IPS-NIHi11 (cell line): ENCODE results near the gene DNPH1.

ENCODE experiments used
- DNase-seq: peaks from one replicate; pipeline ENCODE4 v3.0.0; 2012; ENCODE audit warnings: mixed read lengths, low spot score

Gene DNPH1

DNA sequence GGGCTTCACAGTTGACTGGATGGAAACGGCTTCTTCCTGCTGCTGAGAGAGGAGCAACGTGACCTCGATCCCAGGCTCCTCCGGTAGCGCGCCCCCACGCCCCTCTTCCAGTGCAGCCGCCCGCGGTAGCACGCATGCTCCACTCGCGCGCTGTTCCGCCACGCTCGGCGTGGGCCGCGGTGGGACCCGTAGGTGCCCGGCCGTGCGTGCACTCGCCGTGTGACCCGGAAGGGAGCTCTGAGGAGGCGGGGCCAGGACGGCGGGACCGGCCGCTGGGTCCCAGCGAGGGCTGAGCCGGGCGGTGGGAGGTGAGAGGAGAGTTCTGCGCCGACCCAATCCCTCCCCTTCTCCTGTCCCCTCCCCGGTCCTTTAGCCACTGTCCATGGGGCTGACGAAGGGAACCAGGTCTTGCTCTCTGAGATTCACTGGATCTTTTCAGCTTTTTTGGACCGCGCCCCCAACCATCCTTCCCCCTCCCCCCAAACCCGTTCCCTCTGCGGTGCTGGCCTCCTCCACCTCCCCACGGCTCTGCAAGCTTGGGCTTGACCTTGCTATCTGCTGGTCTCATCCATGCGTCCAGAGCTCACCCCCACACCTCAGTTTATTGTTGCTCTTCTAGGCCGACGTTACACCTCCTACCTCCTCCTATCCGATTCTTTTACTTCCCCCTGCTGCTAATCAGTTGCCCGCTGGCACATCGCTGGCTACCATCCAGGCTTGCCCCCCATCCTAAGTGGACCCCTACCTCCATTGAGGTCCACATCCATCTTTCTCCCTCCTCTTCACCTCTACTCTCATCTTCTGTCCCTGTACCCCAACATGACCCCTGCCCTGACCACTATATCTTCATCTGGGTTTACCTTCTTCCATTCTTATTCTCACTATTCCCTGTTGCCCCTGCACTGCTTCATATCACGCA lies 47.1 kb downstream of the DNPH1 start, which contains the start of gene CUL9:
CUL9 (plus strand) TSS at position 255 of the 919 bp plus-strand sequence. CDS start 2,115 bp downstream, outside the sequence.
- peak; percentile 86 for DNase-seq

DNA sequence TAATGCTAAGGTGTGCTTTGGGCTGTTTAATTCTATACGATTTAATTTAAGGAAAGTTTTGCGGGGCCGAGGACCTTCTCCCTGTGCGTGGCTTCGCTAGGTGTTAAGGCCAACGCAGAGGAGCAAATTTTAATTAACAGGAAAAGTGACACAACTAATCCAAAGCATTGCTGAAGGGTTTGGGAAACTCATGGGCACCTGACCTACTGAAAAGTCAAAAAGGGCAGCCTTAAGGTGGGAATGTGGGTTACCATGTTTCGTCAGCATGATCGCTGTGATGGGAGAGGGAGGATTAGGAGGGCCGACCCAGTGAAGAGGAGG lies 47.7 kb downstream of the DNPH1 start:
- no peak for DNase-seq

DNA sequence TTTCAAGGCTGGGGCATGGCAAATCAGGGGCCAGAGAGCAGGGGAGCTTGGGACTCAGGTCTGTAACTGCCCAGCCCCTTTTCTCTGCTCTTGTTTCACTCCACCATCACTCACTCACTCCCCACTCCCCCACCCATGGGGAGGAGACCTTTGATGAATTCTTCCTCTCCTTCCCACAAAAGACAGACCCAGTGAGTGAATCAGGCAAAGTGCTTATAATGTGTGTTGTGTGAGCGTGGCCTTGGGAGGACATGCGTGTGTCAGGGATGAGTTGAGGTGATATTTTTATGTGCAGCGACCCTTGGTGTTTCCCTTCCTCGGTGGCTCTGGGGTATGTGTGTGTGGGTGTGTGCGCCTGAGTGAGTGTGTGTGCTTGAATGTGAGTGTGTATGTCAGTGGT lies 48.3 kb downstream of the DNPH1 start:
- no peak for DNase-seq

DNA sequence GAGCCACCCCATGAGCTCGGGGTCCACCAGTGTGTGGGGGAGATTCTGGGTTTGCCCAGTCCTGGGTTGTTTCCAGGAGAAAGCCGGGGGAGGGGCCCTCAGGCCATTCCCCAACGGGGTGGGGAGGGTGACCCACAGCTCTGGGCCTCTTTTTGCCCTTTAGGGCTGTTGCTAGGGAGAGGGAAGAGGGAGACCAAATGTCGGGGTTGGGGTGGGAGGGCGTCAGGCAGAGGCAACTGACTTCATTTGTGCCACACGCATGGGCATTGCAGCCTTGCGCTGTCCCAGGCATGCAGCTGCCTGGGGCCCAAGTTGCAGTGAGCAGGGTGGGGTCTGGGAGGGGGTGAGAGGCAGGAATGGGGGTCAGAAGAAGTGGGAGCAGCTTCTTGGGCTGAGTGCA lies 49.2 kb downstream of the DNPH1 start:
- DNase-seq: no peak

DNA sequence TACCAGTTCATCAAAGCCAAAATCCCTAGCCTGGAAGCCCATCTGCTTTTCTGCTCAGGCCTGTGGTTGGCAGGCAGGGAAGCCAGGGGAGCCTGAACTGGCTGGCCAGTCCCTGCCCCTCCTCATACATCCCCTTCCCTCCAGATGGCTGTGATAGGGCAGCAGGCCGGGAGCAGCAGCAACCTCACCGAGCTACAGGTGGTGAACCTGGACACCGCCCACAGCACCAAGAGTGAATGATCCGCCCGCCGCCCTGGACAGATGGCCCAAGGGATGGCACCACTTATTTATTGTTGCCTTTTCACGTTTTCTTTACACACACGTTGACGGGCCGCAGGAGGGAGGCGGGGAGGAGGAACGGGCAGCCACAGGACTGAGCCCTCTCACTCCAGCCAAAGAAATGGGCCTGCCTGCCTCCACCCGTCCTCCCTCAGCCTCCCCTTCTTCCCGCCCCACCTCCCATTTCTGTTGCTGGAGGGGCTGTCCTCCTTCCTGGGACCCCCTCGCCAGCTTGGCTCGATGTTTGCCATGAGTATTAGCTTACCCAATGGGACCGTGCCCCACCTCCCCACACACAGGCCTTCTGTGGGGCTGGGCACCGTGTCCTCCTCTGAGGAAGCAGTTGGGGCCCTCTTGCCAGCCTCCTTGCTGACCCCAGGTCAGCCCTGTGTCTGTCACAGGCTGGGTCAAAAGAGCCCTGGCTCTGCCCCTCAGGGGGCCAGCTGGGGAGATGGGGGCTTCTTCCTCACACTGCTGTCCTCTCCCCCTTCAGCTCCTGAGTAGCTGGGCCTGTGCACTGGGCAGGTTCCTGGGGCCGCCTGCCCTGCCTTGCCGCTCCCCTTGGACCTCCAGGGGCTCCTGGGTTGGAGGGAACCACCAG lies 50.1 kb downstream of the DNPH1 start:
- DNase-seq: no peak

DNA sequence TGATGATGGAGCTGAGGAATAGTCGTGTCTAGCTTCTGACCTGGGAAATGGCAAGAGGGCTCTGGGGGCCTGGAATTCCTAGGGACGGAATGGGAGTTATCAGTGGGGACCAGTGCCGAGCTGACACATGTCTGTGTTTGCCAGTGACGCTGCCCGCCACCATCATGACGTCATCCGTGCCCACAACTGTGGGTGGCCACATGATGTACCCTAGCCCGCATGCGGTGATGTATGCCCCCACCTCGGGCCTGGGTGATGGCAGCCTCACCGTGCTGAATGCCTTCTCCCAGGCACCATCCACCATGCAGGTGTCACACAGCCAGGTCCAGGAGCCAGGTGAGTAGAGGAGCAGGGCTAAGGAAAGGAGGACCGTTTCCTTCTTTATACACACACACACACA lies 51.1 kb downstream of the DNPH1 start:
- DNase-seq: no peak

DNA sequence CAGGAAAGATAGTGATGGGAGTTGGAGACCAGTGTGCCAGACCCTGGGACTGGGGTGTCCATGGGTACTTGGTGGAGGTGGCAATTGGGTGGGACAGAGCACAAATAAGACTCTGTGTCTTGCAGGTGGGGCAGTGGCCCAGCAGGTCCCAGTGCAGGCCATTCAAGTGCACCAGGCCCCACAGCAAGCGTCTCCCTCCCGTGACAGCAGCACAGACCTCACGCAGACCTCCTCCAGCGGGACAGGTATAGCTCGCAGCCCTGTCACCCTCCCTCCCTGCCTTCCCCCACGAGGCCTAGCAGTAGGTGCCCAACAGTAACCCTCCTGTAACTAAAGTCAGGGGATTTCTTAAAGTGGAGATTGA lies 52.9 kb downstream of the DNPH1 start:
- no peak for DNase-seq

DNA sequence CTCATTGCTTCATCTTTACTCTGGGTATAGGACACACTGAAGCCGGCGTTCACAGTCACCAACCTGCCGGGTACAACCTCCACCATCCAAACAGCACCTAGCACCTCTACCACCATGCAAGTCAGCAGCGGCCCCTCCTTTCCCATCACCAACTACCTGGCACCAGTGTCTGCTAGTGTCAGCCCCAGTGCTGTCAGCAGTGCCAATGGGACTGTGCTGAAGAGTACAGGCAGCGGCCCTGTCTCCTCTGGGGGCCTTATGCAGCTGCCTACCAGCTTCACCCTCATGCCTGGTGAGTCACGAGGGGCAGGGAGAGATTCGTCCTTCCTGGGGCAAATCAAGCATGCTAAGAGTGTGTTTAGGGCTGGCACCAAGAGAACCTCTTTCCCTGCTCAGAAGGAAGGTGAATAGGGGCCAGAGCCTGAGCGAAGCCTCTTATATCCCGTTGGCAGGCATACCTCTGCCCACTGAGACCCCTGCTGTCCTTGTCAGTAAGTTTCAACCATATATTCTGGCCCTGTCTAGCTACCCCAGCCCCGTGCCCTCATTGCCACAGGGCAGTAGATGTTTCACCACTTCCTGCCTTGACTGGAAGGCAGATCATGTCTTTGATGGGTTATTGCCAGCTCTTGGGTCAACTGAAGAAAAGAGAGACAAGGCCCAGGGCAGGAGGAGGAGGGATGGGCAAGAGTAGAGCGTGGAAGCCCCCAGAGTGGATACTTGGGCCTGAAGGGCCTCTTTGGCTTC lies 53.4 kb downstream of the DNPH1 start:
- no peak for DNase-seq
